Ovary (tissue), 9 donors: Measurements from ENCODE around the gene PSMC3. TPM values are rescaled to one million over a fixed set of nuclear protein-coding genes. Genes with fewer than 3 reads are reported as not detected.

Source experiments
- DNase-seq, 5 donors: peaks; one replicate each; pipeline ENCODE4 v3.0.0-alpha.2; 2019 to 2020
- H3K27ac ChIP-seq, 2 donors: fragments of 200-600 bp; one replicate each; pipeline versions ENCODE4 v1.5.1 to v1.8.0; 2019 to 2022
- H3K27me3 ChIP-seq: fragments of 200-600 bp; one replicate; pipeline ENCODE4 v1.8.0; 2022
- H3K36me3 ChIP-seq: fragments of 200-600 bp; sonication (generic); one replicate; pipeline ENCODE4 v1.5.1; 2019
- H3K4me1 ChIP-seq: one replicate; pipeline ENCODE4 v1.8.1; 2013; ENCODE audit warnings: mild to moderate bottlenecking, moderate library complexity; ENCODE audit not compliant: insufficient read depth
- H3K4me3 ChIP-seq: fragments of 200-600 bp; sonication (generic); one replicate; pipeline ENCODE4 v1.5.1; 2017
- H3K9me3 ChIP-seq, 2 donors: fragments of 200-600 bp in 1 of 2; sonication (generic) in 1 of 2; one replicate each; pipeline versions ENCODE4 v1.5.1 to v1.8.1; 2013 to 2019; ENCODE audit warnings: mild to moderate bottlenecking in 1 of 2, moderate library complexity in 1 of 2
- EP300 ChIP-seq: sonication (generic); formaldehyde crosslinking; IDR thresholded peaks from one replicate; pipeline ENCODE4 v1.6.1; 2017; ENCODE audit warnings: antibody characterized with exemption
- POLR2A ChIP-seq: fragments of 450-650 bp; IDR thresholded peaks from one replicate; pipeline ENCODE4 v1.6.1; 2017; ENCODE audit warnings: antibody characterized with exemption, mild to moderate bottlenecking, moderate library complexity
- WGBS, 3 donors: extraction: QIAGEN DNeasy Blood & Tissue Kit in 1 of 3; methylation state at CpG; one replicate each; pipeline versions ENCODE4 v1.1.5 to v1.1.7; 2013 to 2017; 5-methylcytosine and 5-hydroxymethylcytosine counted together
- intact Hi-C, 4 donors: fragments of 100-400 bp; cut with DNase I; formaldehyde crosslinking; loops; one replicate each; pipeline versions ENCODE4 v1.11.0 to v1.15.1; 2022 to 2023
- polyA plus RNA-seq, 2 donors: library from polyadenylated mRNA; stranded (reverse); fragments of 200-250 nt in 1 of 2; fragments of 350-450 nt in 1 of 2; fragmentation: Illumina TruSeq in 1 of 2; extraction: RNeasy Lipid Tissue Mini Kit (QIAGEN cat#74804) in 1 of 2; gene quantifications; one replicate each; pipeline ENCODE4 v1.2.3, GENCODE V29; 2013 to 2014
- total RNA-seq, 7 donors: library from RNA; depleted of rRNA in 2 of 7; stranded (reverse); fragments of >200 nt in 2 of 7; fragmentation: NEBNext Ultra II Directional in 3 of 7; extraction: Animal tissue kit (Norgen Biotek cat#: 25700) in 3 of 7; gene quantifications; one replicate each; pipeline versions ENCODE4 v1.1.0 to v1.2.4, GENCODE V29; 2016 to 2023
- TF ChIP-seq, protein P1 (sequence below), 3 donors: fragments of 450-650 bp in 2 of 3; fragments of 200-600 bp in 1 of 3; IDR thresholded peaks; one replicate each; pipeline versions ENCODE4 v1.5.1 to v1.8.0; 2016 to 2022; ENCODE audit warnings: antibody characterized with exemption in 3 of 3, mild to moderate bottlenecking in 1 of 3
- donor health status: DM: no; HTN: no; CAD: no; lungs with moderate emphysema.
- donor health status: DM: no; HTN: no; CAD: no.
- donor health status: Bipolar disorder and iron deficiency.
- donor health status: DM: yes; HTN: yes; CAD: no.
- donor health status: DM: no; HTN: no; CAD: no.
- donor health status: DM: yes; HTN: yes; CAD: no.

PSMC3 gene
- total and polyA plus RNA-seq, 9 donors, result 60.7 to 267 (median 87.2) TPM

DNA sequence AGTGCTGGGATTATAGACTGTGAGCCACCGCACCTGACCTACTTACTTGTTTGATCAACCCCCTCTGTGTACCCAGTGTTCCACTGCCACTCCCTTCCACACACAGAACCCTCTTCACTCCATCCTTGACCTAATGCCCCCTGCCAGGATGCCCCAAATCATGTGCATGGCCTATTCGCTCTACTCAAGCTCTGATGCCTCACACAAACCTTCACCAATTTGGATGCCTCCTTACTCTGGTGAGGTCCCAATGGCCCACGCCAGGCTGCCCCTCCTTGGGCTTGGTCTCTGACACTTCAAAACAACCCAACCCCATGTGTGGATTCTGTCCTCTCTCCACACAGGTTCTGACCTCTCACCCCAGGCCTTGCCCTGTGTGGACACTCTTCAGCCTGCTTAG lies 9.4 kb upstream of the PSMC3 start:
- Histone ChIP-seq H3K36me3 (no peaks in the 10 kb centered on the region), H3K4me3 (no peak overlapping the region), H3K27me3 (no peaks in the 10 kb centered on the region), H3K9me3 (no peaks in the 10 kb centered on the region), H3K4me1 (no peaks in the 10 kb centered on the region), H3K27ac (no peak overlapping the region)
- no peak for DNase-seq
- TF ChIP-seq EP300, result no peak
- no peak for TF ChIP-seq POLR2A
- TF ChIP-seq, protein P1, sequence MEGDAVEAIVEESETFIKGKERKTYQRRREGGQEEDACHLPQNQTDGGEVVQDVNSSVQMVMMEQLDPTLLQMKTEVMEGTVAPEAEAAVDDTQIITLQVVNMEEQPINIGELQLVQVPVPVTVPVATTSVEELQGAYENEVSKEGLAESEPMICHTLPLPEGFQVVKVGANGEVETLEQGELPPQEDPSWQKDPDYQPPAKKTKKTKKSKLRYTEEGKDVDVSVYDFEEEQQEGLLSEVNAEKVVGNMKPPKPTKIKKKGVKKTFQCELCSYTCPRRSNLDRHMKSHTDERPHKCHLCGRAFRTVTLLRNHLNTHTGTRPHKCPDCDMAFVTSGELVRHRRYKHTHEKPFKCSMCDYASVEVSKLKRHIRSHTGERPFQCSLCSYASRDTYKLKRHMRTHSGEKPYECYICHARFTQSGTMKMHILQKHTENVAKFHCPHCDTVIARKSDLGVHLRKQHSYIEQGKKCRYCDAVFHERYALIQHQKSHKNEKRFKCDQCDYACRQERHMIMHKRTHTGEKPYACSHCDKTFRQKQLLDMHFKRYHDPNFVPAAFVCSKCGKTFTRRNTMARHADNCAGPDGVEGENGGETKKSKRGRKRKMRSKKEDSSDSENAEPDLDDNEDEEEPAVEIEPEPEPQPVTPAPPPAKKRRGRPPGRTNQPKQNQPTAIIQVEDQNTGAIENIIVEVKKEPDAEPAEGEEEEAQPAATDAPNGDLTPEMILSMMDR (IDR thresholded peaks at IDR 0.05), result no peak
- intact Hi-C loops, result no loop called here
- 93 to 97% (median 96%) methylated on average over 3 of the region's 3 CpGs for WGBS, 3 donors

DNA sequence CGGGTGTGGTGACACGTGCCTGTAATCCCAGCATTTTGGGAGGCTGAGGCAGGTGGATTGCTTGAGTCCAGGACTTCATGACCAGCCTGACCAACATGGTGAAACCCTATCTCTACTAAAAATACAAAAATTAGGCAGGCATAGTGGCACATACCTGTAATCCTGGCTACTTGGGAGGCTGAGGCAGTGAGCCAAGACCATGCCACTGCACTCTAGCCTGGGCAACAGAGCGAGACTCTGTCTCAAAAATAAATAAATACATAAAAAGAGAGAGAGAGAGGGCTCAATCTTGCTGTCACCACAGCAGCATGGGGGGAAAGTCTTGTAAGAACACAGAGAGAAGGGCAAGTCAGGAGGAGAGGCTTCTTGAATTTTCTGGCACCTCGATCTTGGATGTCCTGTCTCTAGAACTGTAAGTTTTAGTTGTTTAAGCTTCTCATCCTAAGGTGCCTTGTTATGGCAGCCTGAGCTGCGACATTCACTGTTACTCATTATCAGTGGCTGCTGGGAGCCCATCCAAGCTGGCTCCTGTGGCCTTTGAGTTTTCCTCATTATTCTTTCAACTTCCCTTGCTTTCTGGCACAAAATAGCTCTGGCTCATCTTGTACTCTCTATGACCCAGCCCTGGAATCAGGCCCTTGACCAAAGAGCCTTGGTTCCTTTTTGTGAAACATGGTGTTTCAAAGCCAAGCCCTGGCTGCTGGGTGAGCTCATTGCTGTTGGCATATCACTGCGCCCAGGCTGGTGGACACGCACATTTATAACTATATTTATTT lies 8.0 kb upstream of the PSMC3 start:
- Histone ChIP-seq H3K27ac (peak overlapping the region in 1 of 2 donors; percentile 54), H3K9me3 (no peaks in the 10 kb centered on the region), H3K36me3 (no peaks in the 10 kb centered on the region), H3K4me1 (no peaks in the 10 kb centered on the region), H3K27me3 (no peaks in the 10 kb centered on the region), H3K4me3 (no peak overlapping the region)
- 55 to 65% (median 55%) methylated on average over 7 of the region's 7 CpGs for WGBS, 3 donors
- peak in 4 of 5 donors; percentile 65 to 76 (median 69) for DNase-seq
- TF ChIP-seq, protein P1 (IDR thresholded peaks at IDR 0.05), result no peak
- no peak for TF ChIP-seq POLR2A
- no peak for TF ChIP-seq EP300
- intact Hi-C loops, result no loop called here

DNA sequence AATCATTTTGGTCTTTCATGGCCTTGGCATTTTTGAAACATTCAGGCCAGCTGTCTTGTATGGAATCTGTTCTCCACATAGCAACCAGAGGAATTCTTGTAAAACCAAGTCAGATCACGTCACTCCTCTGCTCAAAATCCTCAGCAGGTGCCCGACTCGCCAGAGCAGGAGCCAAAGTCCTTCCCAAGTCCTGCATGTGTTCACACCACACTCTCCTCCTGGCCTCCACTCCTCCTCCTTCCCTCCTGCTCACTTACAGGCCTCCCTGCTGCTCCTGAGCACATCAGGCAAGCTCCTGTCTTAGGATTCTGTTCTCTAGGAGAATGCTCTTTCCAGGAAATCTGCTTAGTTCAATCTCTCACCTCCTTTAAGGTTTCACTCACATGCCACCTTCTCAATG lies 6.9 kb upstream of the PSMC3 start:
- intact Hi-C loops, result no loop called here
- no peaks in the 10 kb centered on the region for H3K36me3 ChIP-seq
- no peak for DNase-seq
- WGBS, 3 donors, result 70 to 86% (median 73%) methylated on average over 3 of the region's 3 CpGs
- H3K4me3 ChIP-seq, result no peak overlapping the region
- TF ChIP-seq EP300, result no peak
- TF ChIP-seq, protein P1 (IDR thresholded peaks at IDR 0.05), result no peak
- no peak for TF ChIP-seq POLR2A
- no peak overlapping the region for H3K27ac ChIP-seq
- no peaks in the 10 kb centered on the region for H3K27me3 ChIP-seq
- H3K9me3 ChIP-seq, result no peaks in the 10 kb centered on the region
- H3K4me1 ChIP-seq, result no peaks in the 10 kb centered on the region

DNA sequence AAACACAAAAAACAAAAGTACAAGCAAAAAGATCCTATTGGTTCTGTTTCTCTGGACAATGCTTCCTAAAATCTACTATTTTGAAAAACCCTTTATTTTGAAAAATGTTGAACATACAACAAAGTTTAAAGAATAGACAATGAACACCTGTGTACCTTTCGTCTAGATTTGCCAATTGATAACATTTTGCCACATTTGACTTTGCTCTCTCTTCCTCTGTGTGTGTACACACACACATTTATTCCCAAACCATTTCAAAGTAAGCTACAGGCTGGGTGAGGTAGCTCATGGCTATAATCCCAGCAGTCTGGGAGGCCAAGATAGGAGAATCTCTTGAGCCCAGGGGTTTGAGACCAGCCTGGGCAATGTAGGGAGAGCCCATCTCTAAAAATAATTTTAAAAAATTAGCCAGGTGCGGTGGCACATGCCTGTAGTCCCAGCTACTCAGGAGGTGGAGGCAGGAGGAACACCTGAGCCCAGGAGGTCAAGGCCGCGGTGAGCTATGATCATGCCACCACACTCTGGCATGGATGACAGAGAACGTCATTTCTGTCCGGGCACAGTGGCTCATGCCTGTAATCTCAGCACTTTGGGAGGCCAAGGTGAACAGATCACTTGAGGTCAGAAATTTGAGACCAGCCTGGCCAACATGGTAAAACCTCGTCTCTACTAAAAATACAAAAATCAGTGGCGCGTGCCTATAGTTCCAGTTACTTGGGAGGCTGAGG lies 5.3 kb upstream of the PSMC3 start:
- intact Hi-C loops, result no loop called here
- DNase-seq, result no peak
- Histone ChIP-seq H3K4me1 (no peaks in the 10 kb centered on the region), H3K27ac (no peak overlapping the region), H3K36me3 (no peaks in the 10 kb centered on the region), H3K27me3 (no peaks in the 10 kb centered on the region), H3K9me3 (no peaks in the 10 kb centered on the region), H3K4me3 (no peak overlapping the region)
- TF ChIP-seq, protein P1 (IDR thresholded peaks at IDR 0.05), result no peak
- 74 to 80% (median 77%) methylated on average over 9 of the region's 9 CpGs for WGBS, 3 donors
